ENCODE data around the gene SPATA12.

The SPATA12 gene, protein sequence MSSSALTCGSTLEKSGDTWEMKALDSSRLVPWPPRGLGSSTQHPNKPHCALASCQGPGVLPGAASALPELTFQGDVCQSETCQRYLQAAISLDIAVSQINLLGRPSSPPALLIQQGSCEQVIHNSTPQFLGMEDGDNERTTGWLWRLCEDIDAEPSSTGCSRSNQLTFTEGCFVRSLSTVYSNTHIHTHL

DNA sequence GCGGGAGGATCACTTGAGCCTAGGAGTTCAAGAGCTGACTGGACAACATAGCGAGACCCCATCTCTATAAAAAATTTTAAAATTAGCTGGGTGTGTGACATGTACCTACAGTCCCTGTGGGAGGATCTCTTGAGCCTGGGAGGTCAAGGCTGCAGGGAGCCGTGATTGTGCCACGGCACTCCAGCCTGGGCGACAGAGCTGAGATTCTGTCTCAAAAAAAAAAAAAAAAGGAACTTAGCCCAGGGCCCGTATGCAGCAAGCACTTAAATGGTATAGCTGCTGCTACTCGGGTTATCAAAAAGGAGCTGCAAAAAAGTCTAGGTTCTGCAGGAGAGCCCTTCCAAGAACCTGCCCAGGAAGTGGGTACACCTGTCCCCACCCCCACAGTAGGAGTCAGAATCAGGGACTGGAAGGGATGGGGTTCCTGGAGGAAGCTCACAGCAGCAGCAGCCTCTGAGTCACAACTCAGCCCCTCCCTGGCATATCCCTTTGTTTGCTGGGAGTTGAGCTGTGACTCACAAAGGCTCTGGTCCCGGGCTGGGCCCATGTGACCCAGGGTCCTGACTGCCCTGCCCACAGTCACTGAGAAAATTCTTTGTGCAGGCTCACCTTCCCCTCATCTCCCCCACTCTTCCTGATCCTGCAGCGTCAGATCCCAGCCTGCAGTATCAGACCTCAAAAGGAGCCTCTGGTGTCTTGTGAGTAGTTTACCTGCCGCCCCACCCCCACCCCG lies at the start of gene SPATA12:
TSS of gene SPATA12 (plus strand) at position 576 of the 733 bp plus-strand sequence. CDS start 13,031 bp downstream, outside the sequence.
- no peak for DNase-seq (ENCODE audit: low read depth, low spot score)

DNA sequence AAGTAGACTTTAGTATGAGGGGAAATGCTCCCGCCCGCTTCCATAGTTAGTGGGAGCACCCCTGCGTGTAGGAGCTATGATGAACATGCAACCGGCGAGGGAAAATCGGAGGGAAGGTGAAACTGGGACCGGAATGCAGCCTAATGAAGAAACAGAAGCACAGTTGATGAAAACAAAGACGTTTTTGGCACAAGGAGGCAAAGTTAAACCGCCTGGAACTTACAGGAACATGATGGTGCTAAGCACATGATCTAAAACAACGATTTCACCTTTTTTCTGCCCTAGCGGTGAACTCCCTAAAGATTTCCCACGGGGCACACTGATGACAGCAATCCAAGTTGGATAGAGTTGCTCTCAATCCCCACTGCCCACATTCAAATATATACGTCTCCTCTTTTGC lies 49.4 kb upstream of the SPATA12 start:
- DNase-seq (ENCODE audit: low read depth, low spot score) = no peak

DNA sequence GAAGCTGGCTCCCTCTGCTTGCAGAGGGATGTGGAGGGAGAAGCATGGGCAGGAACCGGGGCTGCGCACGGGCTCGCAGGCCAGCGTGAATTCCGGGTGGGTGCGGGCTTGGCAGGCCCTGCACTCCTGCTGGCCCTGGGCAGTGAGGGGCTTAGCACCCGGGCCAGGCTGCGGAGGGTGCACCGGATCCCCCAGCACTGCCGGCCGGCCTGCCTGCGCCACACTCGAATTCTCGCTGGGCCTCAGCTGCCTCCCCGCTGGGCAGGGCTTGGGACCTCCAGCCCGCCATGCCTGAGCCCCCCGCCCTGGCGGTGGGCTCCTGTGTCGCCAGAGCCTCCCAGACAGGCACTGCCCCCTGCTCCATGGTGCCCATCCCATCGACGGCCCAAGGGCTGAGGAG lies 47.6 kb upstream of the SPATA12 start:
- DNase-seq (ENCODE audit: low read depth, low spot score) = no peak

DNA sequence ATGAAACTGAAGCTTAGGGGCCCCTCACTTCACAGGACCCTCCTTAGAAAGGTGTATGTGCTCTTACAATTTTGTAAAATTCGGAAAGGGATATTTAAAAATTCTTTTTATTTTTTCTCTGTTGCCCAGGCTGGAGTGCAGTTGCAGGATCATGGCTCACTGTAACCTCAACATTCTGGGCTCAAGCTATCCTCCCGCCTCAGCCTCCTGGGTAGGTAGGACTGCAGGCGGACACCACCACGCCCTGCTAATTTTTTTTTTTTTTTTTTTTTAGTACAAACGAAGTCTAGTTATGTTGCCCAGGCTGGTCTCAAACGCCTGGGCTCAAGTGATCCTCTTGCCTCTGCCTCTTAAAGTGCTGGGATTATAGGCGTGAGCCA lies 45.1 kb upstream of the SPATA12 start:
- DNase-seq (ENCODE audit: low read depth, low spot score) = no peak

DNA sequence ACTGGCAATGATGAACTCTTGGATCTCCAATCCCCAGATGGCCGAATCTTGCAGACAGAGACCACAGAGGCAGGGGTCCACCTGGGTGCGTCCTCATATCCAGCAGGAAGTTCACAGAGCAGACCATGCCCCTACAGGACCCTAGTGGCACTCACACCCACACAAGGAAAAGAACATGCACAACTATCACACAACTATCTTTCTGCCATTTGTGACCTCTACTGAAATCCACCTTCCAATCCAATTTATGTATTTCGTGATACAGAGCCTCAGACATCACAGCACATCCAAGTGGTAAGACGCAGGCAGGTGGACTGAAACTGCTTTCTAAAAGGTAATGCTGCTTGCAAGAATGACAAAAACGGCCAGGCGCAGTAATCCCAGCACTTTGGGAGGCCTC lies 44.6 kb upstream of the SPATA12 start:
- DNase-seq (ENCODE audit: low read depth, low spot score) = no peak

DNA sequence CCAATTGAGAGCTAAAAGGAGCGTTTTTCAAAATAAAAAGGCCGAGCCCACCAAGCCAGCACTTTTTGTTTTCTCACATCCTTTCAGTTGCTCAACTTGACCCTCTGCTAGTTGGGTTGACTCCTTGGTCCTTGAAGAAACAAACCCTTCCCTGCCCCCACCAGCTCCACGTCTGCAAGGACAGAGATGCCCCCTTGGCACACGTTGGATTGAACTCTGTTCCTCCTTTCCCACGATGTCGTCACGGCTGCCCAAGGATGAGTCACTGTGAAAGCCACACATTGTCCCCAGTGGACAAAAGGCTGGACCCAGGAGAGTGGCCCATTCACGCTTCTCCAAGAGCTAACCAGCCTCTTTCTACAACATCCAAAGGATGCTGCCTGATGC lies 43.0 kb upstream of the SPATA12 start:
- DNase-seq (ENCODE audit: low read depth, low spot score) = no peak

DNA sequence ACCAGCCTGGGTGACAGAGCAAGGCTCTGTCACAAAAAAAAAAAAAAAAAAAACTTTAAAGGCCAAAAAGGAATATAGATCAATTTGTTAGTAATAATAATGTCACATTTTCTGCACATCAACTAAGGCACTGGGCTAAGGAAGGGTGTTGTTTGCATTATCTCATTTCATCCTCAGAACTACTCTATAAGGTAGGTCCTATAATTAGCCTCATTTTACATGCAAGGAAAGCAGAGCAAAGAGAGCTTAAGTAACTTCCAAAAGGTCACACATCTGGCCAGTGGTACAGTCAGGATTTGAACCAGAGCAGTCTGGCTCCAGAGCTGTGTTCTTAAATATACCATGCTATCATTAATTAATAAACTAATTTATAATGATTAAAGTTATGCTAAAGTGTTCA lies 42.2 kb upstream of the SPATA12 start:
- no peak for DNase-seq (ENCODE audit: low read depth, low spot score)

DNA sequence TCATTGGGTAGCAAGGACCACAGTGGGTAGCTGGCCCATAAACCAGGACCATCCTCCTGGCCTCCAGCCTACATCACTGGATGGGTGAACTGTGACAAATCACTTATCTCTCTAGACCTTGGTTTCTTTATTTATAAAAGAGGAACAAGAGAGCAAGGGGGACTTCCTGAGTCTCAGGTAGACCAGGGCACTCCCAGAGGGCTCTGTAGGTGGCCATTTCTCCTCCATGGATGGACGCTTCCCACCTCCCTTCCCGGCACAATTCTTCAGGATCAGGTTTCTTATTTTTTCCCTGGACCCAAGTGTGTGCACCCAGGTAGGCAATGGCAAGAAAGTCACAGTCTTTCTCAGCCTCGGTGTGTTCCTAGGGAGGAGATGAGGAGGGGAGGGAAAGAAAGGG lies 41.4 kb upstream of the SPATA12 start:
- no peak for DNase-seq (ENCODE audit: low read depth, low spot score)

DNA sequence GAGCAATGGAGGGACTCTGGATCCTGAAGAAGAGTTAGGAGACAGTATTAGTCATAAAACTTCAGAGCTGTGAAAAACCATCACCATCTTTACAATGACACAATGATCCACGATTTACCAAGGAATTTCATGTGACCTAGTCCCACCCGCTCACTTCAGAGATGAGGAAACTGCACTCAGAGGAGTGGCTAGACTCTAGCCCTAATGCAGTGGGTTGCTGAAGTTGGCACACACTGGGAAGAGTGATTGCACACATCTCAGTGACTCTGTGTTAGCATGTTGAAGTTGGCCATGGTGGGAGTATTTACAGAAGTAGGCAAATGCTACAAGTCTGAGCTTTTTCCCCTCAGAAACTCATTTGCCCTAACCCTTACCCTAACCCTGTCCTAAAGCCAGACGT lies 35.2 kb upstream of the SPATA12 start:
- no peak for DNase-seq (ENCODE audit: low read depth, low spot score)

DNA sequence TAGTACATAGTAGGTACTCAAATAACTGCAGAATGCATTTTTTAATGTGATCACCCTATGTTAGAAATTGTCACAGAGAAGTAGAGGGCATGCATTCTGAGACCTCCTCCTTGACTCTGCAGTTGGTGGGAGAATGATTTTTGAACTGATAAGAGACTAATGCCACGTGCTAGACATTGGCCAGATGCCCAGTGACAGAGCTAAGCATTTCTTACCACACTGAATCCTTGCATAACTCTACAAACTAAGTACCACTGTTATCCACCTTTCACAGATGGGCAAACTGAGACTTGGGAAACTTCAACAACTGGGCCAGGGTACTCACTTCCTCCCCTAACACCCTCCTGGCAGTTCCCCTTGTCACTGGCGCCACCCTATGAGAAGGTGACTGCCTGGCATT lies 33.5 kb upstream of the SPATA12 start:
- no peak for DNase-seq (ENCODE audit: low read depth, low spot score)

DNA sequence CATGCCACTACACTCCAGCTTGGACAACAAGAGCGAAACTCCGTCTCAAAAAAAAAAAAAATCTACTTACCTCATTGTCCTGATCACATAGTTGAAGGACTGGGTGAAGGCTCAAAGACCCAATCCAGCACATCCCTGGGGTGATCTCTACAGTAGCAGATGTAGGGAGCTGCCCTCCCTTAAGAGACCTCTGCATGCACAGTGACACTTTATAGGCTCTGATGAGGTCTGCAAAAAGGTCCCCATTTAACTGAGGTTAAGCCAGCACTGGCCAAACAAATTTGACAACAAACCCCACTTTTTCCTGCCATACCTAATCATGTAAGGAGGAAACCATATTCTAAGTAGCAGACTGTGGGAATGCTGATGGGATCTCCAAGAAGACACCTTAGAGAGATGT lies 31.1 kb upstream of the SPATA12 start:
- no peak for DNase-seq (ENCODE audit: low read depth, low spot score)

DNA sequence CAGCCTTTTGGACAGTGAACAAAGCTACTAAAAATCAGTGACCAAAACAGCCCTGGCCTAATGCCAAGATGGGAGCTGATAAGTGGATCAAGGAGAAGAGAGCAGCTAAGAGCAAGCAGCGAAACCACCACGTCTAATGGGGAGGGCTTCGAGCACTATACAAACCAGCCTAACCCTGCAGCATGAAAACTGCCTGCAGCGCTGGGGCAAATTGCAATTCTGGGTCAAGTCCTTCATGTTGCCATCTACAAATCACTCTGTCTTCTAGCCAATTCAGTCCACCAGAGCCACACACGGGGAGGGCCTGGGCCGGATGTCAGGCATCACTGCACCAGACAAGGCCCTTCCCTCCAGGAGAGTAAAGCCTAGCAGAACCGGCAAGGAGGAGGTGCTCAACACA lies 30.5 kb upstream of the SPATA12 start:
- DNase-seq (ENCODE audit: low read depth, low spot score) = no peak

DNA sequence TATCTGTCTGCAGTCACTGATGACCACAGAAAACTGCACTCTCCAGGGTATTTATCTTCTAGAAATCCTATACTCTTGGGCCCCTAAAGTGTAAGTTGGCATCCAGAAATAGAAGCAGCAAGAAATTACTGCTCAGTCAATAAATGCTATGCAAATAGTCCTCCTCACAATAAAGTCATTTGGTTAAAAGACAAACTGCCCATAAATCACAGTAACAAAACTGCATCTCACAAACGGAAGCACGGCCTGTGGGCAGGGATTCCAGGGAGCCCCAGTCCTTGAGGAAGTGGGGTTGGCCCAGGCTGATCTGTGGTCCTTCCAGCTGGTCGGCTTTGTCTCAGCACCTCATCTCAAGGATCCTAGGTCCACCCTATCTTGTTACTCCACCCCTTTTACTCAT lies 29.7 kb upstream of the SPATA12 start:
- DNase-seq (ENCODE audit: low read depth, low spot score) = no peak

DNA sequence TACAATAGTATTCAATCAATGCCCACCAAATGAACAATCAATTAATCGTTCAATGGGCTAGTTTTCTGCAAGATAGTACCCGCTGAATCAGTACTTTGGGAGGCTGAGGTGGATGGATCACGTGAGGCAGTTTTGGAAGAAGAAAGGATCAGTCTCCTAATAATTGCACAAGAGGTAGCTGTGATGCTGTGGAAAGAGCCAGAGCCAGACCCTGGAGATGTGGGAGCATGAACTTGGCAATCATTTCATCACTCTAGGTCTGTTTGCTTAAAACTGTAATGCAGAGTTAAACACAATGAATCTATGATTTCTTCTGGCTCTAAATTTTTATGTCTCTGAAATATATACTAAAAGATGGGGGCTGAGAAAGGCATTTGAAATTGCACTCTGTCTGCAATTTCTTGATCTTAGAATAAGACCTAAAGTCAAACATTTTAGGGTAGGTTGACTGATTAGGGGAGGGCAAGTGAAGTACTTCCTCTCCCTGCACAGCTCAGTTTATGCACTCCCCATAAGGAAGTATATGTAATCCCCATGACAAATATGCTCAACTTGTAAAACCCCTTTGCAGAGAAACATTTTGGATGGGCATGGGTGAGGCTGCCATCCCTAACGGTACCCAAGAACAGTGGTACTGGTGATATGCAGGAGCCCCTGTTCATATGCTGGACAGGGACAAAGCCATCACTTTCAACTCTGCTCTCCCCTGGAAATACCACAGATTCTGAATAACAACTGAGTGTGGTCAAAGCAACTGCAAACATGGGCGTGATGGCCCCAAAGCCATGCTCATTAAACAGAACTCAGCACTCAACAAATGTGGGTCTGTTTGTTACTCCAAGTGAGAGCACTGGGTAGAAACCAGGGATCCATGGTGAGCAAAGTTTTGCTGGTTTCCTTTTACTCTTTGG lies 28.6 kb upstream of the SPATA12 start:
- no peak for DNase-seq (ENCODE audit: low read depth, low spot score)

DNA sequence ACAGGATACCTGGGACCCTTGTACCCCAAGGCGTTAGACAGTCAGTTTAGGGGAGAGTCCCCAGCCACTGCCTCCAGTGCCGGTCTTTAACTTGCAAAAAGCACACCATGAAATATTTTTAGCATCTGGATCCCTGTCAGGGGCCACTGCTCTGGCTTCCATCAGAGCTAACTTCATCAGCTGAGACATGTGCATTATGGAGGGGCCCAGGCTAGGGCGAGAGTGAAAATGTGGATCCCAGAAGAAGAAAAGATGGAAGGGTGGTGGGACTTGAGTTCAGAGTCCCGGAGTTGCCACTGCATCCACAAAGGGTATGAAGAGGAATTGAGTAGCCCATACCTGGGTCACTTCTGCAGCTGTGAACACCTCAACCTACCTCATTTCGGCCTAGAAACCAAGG lies 23.5 kb upstream of the SPATA12 start:
- no peak for DNase-seq (ENCODE audit: low read depth, low spot score)

DNA sequence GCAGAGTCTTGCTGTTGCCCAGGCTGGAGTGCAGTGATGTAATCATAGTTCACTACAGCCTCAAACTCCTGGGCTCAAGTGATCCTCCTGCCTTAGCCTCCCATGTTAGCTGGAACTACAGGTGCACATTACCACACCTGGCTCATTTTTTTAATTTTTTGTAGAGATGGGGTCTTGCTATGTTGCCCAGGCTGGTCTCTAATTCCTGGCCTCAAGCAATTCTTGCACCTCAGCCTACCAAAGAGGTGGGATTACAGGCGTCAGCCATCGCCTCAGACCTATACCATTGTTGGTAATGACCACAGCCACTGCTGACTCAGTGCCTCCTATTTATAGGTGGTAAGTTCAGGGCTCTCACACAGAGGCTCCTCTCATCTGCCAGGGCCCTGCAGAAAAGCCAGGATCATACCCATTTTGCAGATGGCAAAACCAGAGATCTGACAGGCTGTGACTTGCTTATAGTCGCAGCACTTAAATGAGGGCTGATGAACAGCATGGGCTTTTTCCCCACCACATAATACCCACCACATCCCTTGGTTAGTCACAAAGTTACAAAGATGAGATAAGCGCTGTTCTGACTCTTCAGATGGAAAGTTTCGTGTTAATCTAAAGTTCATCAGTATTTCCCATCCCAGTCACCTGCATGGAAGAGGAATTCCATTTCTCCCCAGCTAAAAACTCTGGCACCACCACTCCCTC lies 21.8 kb upstream of the SPATA12 start:
- no peak for DNase-seq (ENCODE audit: low read depth, low spot score)

DNA sequence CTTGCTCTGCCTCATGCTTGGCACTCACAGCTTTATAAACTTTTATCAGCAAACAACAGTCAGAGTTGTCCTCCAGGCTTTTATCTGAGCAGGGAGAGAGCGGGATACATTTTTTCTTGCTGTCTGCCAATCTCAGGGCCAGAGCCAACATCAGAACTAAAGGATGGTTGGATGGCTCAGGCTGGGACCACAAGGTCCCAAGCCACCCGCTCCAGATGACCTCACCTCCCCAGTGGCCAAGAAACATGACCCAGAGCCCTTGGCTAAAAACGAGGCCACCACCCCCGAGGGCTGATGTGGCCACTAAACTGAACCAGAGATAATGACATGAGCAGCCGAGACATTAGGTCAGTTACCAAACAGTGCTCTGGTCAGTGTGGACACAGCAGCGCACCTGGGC lies 18.8 kb upstream of the SPATA12 start:
- DNase-seq (ENCODE audit: low read depth, low spot score) = no peak

DNA sequence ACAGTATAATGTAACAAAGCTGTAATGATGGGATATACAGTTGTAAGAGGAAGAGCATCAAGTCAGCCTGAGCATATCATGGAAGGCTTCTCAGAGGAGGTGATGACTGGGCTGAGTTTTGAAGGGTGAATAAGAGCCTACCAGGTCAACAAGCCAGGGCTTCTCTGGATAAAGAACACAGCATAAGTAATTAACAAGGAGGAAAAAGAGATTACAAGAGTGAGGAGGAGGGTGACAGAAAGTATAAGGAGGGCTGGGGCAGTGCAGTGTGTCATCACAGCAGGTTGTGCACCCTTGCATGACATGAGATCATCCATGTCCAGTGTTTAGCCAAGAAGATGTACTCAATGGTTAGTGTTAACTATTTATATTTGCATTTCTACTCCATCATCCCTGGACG lies 16.9 kb upstream of the SPATA12 start:
- DNase-seq (ENCODE audit: low read depth, low spot score) = no peak

DNA sequence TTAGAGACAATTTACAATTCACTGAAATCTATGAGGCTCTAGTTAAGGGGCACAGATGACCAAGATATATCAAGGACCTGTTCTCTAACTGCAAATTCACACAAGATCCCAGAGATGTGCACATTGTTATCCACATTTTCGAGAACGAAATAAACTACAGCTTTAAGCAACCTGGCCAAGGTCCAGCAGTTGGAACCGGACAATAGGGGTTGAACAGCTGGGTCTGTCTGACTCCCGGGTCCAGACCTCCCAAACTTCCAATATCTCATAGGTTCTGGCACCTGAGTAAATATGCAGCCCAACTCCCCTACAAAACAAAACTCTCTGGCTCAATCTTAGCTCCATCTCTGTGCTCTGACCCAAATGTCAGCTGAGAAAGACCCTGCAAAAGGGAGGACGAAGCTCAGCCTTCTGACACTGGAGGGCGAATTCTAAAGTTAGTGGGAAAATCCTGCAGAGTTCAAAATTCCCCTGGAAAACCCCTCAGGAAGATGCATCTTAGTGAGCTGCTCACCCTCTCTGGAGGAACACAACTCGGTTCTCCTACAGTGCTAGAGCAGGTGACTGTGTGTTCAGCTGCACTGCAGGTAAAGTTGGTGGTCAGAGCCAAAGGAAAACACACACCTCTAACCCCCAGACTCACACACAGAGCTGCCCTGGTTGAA lies 14.2 kb upstream of the SPATA12 start:
- DNase-seq (ENCODE audit: low read depth, low spot score) = no peak

DNA sequence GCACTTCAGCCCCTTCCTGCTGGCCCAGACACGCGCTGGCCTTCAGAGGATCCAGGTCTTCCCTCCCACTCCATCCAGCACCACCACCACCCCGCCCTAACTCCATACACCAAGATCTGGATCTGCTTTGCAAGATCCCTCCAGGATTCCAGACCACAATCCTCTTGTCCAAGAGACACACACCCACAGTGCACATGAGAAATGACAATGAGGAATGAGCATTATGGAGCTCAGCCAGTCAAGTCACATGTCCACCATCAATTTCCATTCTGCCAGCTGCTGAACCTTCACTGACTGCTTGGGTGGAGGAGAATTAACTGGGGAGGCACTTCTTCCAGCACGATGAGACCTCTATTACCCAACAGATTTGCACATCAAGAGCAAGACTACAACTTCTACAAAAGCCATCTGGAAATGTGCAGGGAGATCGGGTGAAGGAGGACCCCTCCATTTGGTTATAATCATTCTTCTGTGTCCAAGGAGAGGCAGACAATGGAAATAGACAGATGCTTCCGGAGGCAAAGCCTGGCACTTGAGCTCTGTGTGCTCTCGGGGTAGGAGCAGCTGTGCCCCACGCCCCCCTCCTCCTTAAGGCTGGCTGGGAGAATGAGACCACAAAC lies 12.3 kb upstream of the SPATA12 start:
- no peak for DNase-seq (ENCODE audit: low read depth, low spot score)

DNA sequence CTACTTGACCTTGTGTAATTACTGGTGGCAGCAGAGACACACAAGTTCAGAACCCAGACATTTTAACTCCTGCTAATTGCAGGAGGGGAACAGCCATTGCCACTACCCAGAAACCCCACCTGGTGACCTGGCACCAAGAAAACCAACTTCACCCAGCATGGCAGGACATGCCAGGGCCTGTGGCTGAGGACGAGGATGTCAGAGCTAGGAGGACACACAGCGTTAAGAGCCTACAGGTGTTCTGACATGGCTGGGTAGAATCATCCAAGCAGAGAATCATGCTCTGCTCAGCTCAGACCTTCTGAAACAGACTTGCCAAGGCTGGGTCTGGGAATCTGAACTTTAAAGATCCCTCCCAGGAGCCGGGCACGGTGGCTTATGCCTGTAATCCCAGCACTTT lies 11.7 kb upstream of the SPATA12 start:
- DNase-seq (ENCODE audit: low read depth, low spot score) = no peak
